Measurements from ENCODE around the gene DOC2B. TPM values are rescaled to one million over a fixed set of nuclear protein-coding genes. Genes with fewer than 3 reads are reported as not detected.

The DOC2B gene
- polyA plus RNA-seq, 3 donors, result 0.02 to 0.19 TPM; not detected in 1

GRCh38 chr17:161481-161880 lies 20.0 kb downstream of the DOC2B start:
- H3K27me3 ChIP-seq (ENCODE audit: control insufficient read depth in 2 of 2, insufficient read depth in 2 of 2, low read length in 2 of 2), result no peaks in the 10 kb centered on the region
- H3K4me3 ChIP-seq (replicated peaks in 1 of 3; ENCODE audit: low read depth in 2 of 3, low read length in 3 of 3), result no peak overlapping the region
- H3K36me3 Mint-ChIP-seq, result no peaks in the 10 kb centered on the region
- H4K20me1 ChIP-seq (ENCODE audit: insufficient read depth, low read length), result no peaks in the 10 kb centered on the region
- H3K9ac ChIP-seq (ENCODE audit: insufficient read depth, low read length, poor library complexity, severe bottlenecking), result no peak overlapping the region
- 96% methylated on average over 10 of the region's 10 CpGs for WGBS (ENCODE audit: insufficient coverage)
- peaks cover 0 to 4% (median 4%) of the 10 kb centered on the region in 3 donors for H3K27me3 Mint-ChIP-seq (ENCODE audit: low read depth in 3 of 3)
- no peak for TF ChIP-seq CTCF (IDR thresholded peaks at IDR 0.05)
- H3K9me3 Mint-ChIP-seq, result peaks cover 0 to 2% (median 0%) of the 10 kb centered on the region in 7 donors
- H3K4me1 ChIP-seq (ENCODE audit: control insufficient read depth in 1 of 2, insufficient read depth in 2 of 2, low read length in 2 of 2), result no peaks in the 10 kb centered on the region
- no peak overlapping the region for H3K4me3 Mint-ChIP-seq
- peaks cover 2% of the 10 kb centered on the region for H3K4me1 Mint-ChIP-seq
- no peaks in the 10 kb centered on the region for H3K79me2 ChIP-seq (ENCODE audit: insufficient read depth, low read length)
- intact Hi-C loops (cut with micrococcal nuclease), result no loop called here
- H3K36me3 ChIP-seq (replicated peaks in 1 of 2; ENCODE audit: control insufficient read depth in 1 of 2, insufficient read depth in 2 of 2, low read length in 2 of 2), result no peaks in the 10 kb centered on the region
- H2AFZ ChIP-seq (ENCODE audit: insufficient read depth, low read depth, low read length, poor library complexity, severe bottlenecking), result no peak overlapping the region
- H3K4me2 ChIP-seq (replicated peaks; ENCODE audit: extremely low read depth, low read length, poor library complexity, severe bottlenecking), result no peak overlapping the region
- H3K9me3 ChIP-seq (replicated peaks in 1 of 2; ENCODE audit: control insufficient read depth in 1 of 2, insufficient read depth in 1 of 2, low read length in 2 of 2), result no peaks in the 10 kb centered on the region
- peak overlapping the region in 1 of 7 donors; percentile 24 for H3K27ac Mint-ChIP-seq
- no peak overlapping the region for H3K27ac ChIP-seq (ENCODE audit: low read depth in 1 of 2, low read length in 2 of 2)
- DNase-seq, result no peak

- Histone ChIP-seq H3K4me1 (ENCODE audit: control insufficient read depth in 1 of 2, insufficient read depth in 2 of 2, low read length in 2 of 2) (no peaks in the 10 kb centered on the region), H3K36me3 (replicated peaks in 1 of 2; ENCODE audit: control insufficient read depth in 1 of 2, insufficient read depth in 2 of 2, low read length in 2 of 2) (no peaks in the 10 kb centered on the region), H3K4me3 (replicated peaks in 1 of 3; ENCODE audit: low read depth in 2 of 3, low read length in 3 of 3) (no peak overlapping the region), H2AFZ (ENCODE audit: insufficient read depth, low read depth, low read length, poor library complexity, severe bottlenecking) (no peak overlapping the region), H3K27ac (ENCODE audit: low read depth in 1 of 2, low read length in 2 of 2) (no peak overlapping the region), H3K27me3 (ENCODE audit: control insufficient read depth in 2 of 2, insufficient read depth in 2 of 2, low read length in 2 of 2) (no peaks in the 10 kb centered on the region), H3K9ac (ENCODE audit: insufficient read depth, low read length, poor library complexity, severe bottlenecking) (no peak overlapping the region), H3K4me2 (replicated peaks; ENCODE audit: extremely low read depth, low read length, poor library complexity, severe bottlenecking) (no peak overlapping the region), H3K79me2 (ENCODE audit: insufficient read depth, low read length) (no peaks in the 10 kb centered on the region), H4K20me1 (ENCODE audit: insufficient read depth, low read length) (no peaks in the 10 kb centered on the region), H3K9me3 (replicated peaks in 1 of 2; ENCODE audit: control insufficient read depth in 1 of 2, insufficient read depth in 1 of 2, low read length in 2 of 2) (no peaks in the 10 kb centered on the region)
- H3K4me1 Mint-ChIP-seq, result peaks cover 2% of the 10 kb centered on the region
- no peaks in the 10 kb centered on the region for H3K36me3 Mint-ChIP-seq
- H3K9me3 Mint-ChIP-seq, result peaks cover 0 to 2% (median 0%) of the 10 kb centered on the region in 7 donors
- DNase-seq, result no peak
- 95% methylated on average over 12 of the region's 13 CpGs for WGBS (ENCODE audit: insufficient coverage)
- H3K4me3 Mint-ChIP-seq, result no peak overlapping the region
- no peak overlapping the region for H3K27ac Mint-ChIP-seq
- TF ChIP-seq CTCF (IDR thresholded peaks at IDR 0.05), result no peak
- intact Hi-C loops (cut with micrococcal nuclease), result no loop called here
- H3K27me3 Mint-ChIP-seq (ENCODE audit: low read depth in 3 of 3), result peaks cover 0 to 5% (median 4%) of the 10 kb centered on the region in 3 donors
These were observed 21.1 kb downstream of the DOC2B start for GRCh38 chr17:160336-160735.
